Measurements from ENCODE around the gene TNFSF12.
"Not testable (repeated sequence)": the region's sequence is repeated elsewhere in the genome, so short reads cannot be mapped to it uniquely, and the experiment has no call there.

Gene TNFSF12

DNA sequence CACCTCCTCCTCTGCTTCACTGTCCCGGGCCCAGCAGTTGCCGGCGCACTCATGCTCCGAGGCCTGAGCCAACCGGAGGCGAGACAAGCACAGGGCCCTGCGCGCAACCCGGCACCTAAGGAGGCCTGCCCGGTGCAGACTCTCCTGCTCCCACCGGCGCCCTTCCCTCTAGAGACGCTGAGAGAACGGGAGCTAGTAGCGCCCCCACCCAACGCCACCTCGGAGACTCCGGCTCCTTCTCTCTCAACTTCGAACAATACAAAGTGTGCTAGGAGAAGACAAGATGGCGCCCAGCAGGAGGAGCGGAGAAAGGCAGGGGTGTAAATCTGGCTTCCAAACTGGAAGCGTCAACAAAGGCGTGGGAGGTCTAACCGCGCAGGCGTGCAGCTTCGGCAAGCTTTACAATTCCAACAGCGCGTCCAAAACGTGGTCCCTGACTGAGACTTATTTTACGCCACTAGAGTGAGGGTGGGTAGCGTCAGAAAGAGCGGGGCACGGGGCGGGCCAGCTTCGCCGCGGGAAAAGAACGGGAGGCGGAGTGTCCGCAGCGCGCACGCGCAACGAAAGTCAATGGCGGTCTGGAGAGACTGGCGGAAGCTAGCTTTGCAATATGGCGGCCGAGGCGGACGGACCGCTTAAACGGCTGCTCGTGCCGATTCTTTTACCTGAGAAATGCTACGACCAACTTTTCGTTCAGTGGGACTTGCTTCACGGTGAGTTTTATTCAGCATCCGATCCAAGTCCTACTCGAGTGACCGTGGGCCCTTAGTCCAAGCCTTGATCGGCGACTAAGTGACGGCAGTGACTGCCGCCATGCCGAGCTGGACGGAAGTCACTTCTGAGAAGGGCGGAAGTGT lies 34.6 kb downstream of the TNFSF12 start, which contains the start of gene MPDU1:
TSS of gene MPDU1 (plus strand) at position 600 of the 857 bp plus-strand sequence. CDS start at position 611, 11 bp downstream.
- no peak for DNase-seq (ENCODE audit: low read depth, low spot score)
- peak within 1 kb of the TSS; percentile 99 for H3K27ac ChIP-seq

DNA sequence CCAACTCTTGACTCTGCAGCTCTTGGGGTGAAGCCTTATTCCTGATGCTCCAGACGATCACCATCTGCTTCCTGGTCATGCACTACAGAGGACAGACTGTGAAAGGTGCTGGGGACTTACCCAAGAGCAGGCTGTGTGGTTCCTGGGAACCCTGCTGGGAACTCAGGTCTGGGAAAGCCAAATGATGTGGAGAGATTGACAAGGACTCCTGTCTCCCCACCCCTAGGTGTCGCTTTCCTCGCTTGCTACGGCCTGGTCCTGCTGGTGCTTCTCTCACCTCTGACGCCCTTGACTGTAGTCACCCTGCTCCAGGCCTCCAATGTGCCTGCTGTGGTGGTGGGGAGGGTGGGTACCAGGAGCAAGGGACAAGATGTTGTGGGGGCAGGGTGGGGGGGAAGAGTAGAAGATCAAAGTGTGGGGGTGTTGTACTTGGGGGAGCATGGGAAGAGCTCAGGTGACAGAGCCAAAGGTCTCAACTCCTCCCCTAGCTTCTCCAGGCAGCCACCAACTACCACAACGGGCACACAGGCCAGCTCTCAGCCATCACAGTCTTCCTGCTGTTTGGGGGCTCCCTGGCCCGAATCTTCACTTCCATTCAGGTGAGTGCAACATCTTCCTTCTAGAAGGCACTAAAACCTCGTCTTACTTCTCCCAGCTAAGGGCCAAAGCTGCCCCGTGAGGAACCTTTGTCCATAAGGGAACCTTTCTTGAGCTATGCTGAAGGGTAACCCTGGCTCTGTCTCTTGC lies 38.0 kb downstream of the TNFSF12 start:
- peak overlapping the region; percentile 99 for H3K27ac ChIP-seq
- DNase-seq (ENCODE audit: low read depth, low spot score): no peak

DNA sequence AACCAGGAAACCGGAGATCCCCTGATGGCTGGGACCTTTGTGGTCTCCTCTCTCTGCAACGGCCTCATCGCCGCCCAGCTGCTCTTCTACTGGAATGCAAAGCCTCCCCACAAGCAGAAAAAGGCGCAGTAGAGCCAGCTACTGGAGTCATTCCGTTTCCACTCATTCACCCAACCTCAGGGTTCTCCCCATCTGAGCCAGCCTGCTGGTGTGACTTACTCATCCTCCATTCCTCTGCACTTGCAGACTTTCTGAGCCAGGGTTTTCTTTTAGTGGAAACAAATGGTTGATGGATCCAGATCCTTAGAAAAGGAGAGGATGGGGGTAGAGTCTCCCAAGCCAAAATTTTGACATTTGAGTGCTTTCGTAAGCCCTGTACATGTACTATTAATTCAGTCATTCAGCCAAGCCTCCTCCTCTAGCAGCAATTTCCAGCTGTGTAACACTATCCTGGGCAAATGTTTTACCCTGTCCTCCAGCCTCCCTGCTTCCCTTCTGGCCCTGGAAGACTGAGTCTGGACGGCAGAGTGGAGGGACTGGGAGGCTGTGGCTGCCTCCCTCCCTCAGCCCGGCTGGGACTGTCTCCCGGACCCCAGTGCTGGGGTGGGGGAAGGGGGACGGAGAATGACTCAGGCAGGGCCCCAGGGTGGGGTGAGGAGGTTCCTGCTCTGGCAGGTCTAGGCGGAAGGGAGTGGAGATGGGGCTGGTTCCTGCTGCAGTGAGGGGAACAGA lies 38.7 kb downstream of the TNFSF12 start:
- peak overlapping the region; percentile 99 for H3K27ac ChIP-seq

GRCh38 chr17:7588553-7589203 lies 39.8 kb downstream of the TNFSF12 start:
- H3K27ac ChIP-seq: peak overlapping the region; percentile 99
- DNase-seq (ENCODE audit: low read depth, low spot score): no peak

More for the DNA sequence above, 38.7 kb downstream of the TNFSF12 start:
- DNase-seq (ENCODE audit: low read depth, low spot score): no peak

DNA sequence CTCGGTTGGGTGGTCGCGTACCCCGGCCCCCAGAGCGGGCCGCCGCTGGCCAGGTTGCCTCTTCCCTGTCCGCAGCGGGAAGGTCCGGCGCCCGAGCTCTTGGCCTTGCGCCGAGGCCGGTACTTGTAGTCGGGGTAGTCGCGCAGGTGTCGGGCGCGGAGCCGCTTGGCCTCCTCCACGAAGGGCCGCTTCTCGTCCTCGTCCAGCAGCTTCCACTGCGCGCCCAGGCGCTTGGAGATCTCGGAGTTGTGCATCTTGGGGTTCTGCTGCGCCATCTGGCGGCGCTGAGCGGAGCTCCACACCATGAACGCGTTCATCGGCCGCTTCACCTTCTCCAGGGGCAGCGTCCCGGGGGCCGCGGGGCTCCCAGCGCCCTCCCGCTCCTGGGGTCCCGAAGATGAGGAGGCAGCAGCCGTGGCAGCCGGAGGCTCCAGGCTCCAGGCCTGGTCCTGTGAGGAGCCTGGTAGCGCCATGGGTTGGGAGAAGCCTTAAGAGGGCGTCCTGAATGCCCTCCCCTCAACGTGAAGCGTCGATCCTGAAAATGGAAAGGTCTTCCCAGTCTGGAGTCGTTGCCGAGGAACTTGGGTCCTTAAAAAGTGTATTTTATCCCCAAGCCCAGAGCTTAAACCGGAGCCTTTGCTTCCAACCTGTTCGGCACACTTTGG lies 40.5 kb downstream of the TNFSF12 start:
- no peak for DNase-seq (ENCODE audit: low read depth, low spot score)
- peak overlapping the region; percentile 99 for H3K27ac ChIP-seq

GRCh38 chr17:7589891-7590691 lies 41.2 kb downstream of the TNFSF12 start, which contains the start of gene SOX15:
TSS of gene SOX15 (minus strand) at chr17:7590094. CDS start at chr17:7589676, 418 bp downstream.
- peak within 1 kb of the TSS; percentile 99 for H3K27ac ChIP-seq
- no peak for DNase-seq (ENCODE audit: low read depth, low spot score)

- H3K27ac ChIP-seq: peak overlapping the region; percentile 99
- DNase-seq (ENCODE audit: low read depth, low spot score): no peak
These were observed 41.9 kb downstream of the TNFSF12 start for GRCh38 chr17:7590743-7591142.

DNA sequence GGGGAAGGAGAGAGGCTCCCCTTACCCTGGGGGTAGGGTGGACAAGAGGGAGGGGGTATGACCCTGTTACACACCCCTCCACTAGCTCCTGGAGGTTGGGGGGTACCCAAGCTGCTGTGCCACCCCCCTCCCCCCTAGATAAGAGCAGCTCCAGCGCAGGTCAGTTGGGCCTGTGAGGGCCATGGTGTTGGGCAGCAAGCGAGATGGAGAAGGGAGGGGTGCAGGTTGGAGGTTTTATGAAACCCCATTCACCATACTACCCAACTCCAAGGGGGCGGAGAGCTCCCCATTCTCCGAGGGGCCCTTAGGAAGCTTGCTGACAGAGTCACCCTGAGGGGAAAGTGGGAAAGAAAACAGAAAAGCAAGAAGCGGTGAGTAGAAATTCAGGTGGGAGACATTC lies 42.7 kb downstream of the TNFSF12 start:
- DNase-seq (ENCODE audit: low read depth, low spot score): no peak
- H3K27ac ChIP-seq: peak overlapping the region; percentile 99

GRCh38 chr17:7592422-7593021 lies 43.7 kb downstream of the TNFSF12 start:
- H3K27ac ChIP-seq: no peak overlapping the region
- DNase-seq (ENCODE audit: low read depth, low spot score): no peak

GRCh38 chr17:7593296-7593695 lies 44.4 kb downstream of the TNFSF12 start:
- DNase-seq (ENCODE audit: low read depth, low spot score): no peak

DNA sequence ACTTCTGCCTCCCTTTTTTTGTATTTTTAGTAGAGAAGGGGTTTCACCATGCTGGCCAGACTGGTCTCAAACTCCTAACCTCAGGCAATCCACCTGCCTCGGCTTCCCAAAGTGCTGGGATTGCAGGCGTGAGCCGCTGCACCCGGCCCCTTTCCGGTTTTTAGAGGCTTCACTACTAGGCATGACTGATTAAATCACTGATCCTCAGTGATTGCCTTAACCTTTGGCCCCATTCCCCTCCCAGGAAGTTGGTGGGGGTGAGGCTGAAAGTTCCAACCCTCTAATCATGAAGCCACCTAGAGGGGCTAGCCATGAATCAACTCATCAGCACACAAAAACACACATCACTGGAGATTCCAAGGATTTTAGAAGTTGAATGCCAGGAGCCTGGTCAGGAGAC lies 48.7 kb downstream of the TNFSF12 start:
- not testable (repeated sequence) for H3K27ac ChIP-seq; DNase-seq (ENCODE audit: low read depth, low spot score)

More at GRCh38 chr17:7593296-7593695, 44.4 kb downstream of the TNFSF12 start:
- H3K27ac ChIP-seq: no peak overlapping the region

DNA sequence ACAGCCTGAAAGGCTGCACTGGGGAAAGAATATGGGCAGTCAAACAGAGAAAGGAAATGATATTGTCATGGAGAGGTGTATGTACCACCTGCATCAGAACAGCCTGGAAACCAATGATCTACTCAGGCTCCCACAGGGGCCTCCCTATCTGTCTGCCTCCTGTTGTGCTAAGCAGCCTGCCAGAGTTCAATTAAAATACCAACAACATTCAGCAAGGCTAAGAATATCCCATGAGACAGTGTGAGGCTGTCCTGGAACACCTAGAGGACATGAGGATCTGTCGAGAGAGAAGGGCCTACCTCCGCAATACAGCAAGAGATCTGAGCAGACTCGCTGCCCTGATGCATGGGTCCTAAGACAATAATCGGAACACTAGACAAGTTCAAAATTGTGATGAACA lies 57.4 kb downstream of the TNFSF12 start:
- no peak overlapping the region for H3K27ac ChIP-seq
- no peak for DNase-seq (ENCODE audit: low read depth, low spot score)

All from epithelial cell of prostate (primary cell).